ENCODE results near the gene TUT7. TPM values are rescaled to one million over a fixed set of nuclear protein-coding genes. Genes with fewer than 3 reads are reported as not detected.
"Not testable (repeated sequence)": the region's sequence is repeated elsewhere in the genome, so short reads cannot be mapped to it uniquely, and the experiment has no call there.

Gene TUT7
- total RNA-seq, 1 donor from 2014 or later, result 49.3 TPM

GRCh38 chr9:86303316-86303975 is 50.8 kb downstream of the TUT7 start:
- intact Hi-C loops (cut with micrococcal nuclease), result loop anchor here (1.0 kb wide), 3 partner anchors 21 to 49 kb away; partner anchors contain the start of gene ISCA1

- intact Hi-C loops (cut with micrococcal nuclease), result no loop called here
Observed at GRCh38 chr9:86301686-86302085, 52.5 kb downstream of the TUT7 start.

GRCh38 chr9:86300701-86301100 is 53.5 kb downstream of the TUT7 start:
- intact Hi-C loops (cut with micrococcal nuclease), result no loop called here

- intact Hi-C loops (cut with micrococcal nuclease), result no loop called here
Observed at GRCh38 chr9:86298873-86299272, 55.3 kb downstream of the TUT7 start.

GRCh38 chr9:86290341-86290740 is 63.9 kb downstream of the TUT7 start:
- intact Hi-C loops (cut with micrococcal nuclease), result not testable (repeated sequence)

GRCh38 chr9:86288499-86289198 is 65.6 kb downstream of the TUT7 start:
- intact Hi-C loops (cut with micrococcal nuclease), result no loop called here

- intact Hi-C loops (cut with micrococcal nuclease), result no loop called here
Observed at GRCh38 chr9:86287013-86287412, 67.2 kb downstream of the TUT7 start.

DNA sequence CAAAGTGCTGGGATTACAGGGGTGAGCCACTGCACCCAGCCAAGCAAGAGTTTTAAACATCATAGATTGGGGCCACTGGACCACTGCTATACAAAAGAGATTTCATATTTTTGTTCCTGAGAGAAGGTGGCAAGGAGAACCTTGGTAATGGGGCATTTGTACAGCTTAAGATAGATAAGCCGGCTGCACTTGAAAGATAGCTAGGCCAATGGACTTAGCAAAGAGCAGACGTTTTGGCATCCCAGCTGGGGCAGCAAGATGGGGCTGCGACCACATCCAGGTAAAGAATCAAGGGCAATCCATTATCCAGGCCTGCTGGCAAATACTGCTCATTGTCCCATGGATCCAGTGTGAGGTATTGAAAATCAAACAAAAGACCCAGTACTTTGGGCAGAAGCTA is 67.9 kb downstream of the TUT7 start:
- intact Hi-C loops (cut with micrococcal nuclease), result no loop called here

DNA sequence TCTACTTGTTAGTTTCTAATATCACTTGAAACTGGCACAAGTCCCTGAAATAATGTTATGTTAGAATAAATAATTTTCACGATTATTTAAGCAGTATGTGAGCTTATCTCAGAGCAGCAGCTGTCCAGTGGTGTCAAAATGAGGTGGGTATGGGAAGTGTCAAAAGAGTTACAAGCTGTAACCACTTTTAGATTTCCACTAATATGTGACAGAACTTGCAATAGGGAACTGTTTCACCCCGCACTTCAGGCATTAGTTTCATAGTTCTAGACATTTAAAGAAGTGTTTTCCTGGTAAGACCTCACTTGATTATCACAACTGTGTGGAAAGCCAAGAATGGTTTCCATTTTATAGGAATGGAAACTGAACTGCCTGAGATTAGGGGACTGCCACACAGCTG is 68.9 kb downstream of the TUT7 start:
- intact Hi-C loops (cut with micrococcal nuclease), result no loop called here

- intact Hi-C loops (cut with micrococcal nuclease), result loop anchor here (1.0 to 5.0 kb wide), 10 partner anchors 20 to 1991 kb away; partner anchors contain the start of genes GOLM1, NAA35 and TUT7
Observed at GRCh38 chr9:86282979-86283535, 71.2 kb downstream of the TUT7 start.

DNA sequence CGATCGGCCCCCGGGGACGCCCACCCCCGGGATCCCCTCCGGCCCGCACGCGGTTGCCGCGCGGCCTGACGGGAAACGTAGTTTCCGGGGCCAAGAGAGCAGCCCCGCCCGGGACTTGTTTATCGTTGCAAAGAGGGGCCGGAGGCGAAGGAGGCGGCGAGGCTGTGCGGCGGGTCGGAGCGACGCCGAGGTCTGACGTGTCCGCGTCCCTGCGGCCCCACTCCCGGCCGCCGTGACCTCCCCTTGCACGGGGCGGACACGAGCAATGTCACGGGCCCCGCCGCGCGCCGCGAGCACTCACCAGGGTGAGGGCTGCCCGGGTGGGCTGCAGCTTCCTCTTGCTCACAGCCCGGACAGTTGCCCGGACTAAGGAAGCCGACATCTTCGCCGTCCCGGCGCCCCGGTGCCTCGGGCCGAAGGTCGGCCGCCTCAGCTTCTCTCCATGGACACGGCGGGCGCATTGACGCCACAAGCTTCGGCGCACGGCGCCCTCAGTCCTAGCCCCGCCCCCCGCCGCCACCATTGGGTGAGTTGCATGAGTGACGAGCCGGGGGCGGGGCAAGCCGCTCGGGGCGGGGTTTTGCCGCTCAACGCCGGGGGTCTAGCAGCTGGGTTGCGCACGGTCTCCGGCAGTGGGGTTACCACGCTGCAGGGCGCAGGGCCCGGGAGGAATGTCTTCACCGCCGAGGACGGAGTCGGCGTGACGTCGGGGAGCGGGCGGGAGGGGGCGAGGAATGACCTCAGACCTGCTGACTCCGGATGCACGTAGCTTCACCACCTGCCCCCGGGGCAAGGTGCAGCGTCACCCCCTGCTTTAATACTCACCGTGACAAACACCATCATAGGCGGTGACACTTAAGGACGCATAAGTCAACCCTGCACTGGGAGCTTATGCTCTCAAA is 71.9 kb downstream of the TUT7 start, which contains the start of gene ISCA1:
ISCA1 (minus strand) TSS at position 462 of the 902 bp plus-strand sequence; CDS start at position 382, 80 bp downstream.
- intact Hi-C loops (cut with micrococcal nuclease), result loop anchor here (1.0 to 5.0 kb wide), 10 partner anchors 21 to 1990 kb away; partner anchors contain the start of genes GOLM1, NAA35 and TUT7

DNA sequence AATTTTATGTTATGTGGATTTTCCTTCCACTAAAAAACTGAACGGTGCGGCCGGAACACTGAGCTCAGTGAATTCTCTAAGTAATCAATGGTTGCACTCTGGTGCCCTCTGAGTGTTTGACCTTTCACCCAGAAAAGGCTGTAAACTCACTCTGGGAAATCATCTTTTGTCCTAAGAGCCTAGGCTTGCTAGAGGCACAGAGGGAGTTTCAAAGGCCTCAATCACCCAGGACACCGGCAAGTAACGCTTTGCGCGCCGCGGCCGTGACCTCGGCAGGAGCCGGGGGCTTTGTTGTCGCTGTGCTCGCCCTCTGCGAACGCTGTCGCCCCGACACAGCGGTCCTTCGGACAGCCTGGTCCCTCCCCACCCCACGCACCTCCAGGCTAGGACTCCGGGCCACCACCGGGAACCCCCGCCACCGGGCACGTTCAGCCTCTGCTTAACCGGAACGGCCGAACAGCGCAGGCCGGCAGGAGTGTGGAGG is 72.6 kb downstream of the TUT7 start:
- intact Hi-C loops (cut with micrococcal nuclease), result loop anchor here (1.0 to 5.0 kb wide), 11 partner anchors 22 to 1989 kb away; partner anchors contain the start of genes GAS1, GOLM1, NAA35 and TUT7

GRCh38 chr9:86280580-86280979 is 73.6 kb downstream of the TUT7 start:
- intact Hi-C loops (cut with micrococcal nuclease), result loop anchor here (5.0 kb wide), 3 partner anchors 463 to 1988 kb away; no protein-coding TSS in a partner anchor

GRCh38 chr9:86279839-86280238 is 74.4 kb downstream of the TUT7 start:
- intact Hi-C loops (cut with micrococcal nuclease), result loop anchor here (5.0 kb wide), 3 partner anchors 463 to 1988 kb away; no protein-coding TSS in a partner anchor

DNA sequence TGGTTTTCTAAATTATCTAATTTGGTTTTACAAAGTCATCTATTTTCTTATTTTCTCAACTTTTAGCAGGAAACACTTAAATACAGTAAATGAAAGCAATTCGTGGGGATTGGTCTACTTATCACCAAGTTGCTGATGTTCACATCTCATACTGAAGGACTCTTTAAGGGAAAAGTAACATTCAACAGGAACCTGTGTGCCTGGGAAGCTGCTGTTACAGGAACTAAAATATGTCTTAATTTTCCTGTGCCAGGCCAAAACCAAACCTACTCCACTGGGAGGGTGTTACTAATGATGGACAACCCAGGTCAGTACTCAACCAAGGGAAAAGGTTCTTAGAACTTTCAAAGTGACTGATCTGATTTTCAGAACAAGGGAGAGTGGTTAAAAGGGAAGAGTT is 77.1 kb downstream of the TUT7 start:
- intact Hi-C loops (cut with micrococcal nuclease), result no loop called here

DNA sequence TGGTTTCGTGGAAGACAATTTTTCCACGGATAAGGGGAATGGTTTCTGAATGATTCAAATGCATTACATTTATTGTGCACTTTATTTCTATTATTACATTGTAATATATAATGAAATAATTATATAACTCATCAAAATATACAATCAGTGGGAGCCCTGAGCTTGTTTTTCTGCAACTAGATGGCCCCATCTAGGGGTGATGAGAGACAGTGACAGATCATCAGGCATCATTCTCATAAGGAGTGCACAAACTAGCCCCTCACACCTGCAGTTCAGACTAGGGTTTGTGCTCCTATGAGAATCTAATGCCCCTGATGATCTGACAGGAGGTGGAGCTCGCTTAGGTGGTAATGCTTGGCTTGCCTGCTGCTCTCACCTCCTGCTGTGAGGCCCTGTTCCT is 78.2 kb downstream of the TUT7 start:
- intact Hi-C loops (cut with micrococcal nuclease), result no loop called here

- intact Hi-C loops (cut with micrococcal nuclease), result no loop called here
Observed at GRCh38 chr9:86274821-86275643, 79.2 kb downstream of the TUT7 start.

DNA sequence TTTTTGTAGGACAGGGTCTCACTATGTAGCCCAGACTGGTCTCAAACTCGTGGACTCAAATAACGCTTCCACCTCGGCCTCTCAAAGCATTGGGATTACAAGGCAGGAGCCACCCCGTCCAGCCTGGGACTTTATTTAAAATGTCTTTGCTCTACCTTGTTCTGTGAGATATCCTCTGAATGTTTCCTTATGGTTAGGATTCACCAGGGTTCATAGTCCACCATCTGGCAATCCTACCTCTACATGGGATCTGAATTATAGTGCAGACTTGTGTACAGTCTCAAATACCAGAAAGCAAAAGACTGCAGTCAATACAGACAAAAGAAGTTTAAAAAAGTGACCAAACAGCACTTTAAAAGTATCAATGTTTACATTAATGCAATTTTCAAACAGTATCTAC is 82.0 kb downstream of the TUT7 start:
- intact Hi-C loops (cut with micrococcal nuclease), result no loop called here

GRCh38 chr9:86263876-86264275 is 90.3 kb downstream of the TUT7 start:
- intact Hi-C loops (cut with micrococcal nuclease), result no loop called here

DNA sequence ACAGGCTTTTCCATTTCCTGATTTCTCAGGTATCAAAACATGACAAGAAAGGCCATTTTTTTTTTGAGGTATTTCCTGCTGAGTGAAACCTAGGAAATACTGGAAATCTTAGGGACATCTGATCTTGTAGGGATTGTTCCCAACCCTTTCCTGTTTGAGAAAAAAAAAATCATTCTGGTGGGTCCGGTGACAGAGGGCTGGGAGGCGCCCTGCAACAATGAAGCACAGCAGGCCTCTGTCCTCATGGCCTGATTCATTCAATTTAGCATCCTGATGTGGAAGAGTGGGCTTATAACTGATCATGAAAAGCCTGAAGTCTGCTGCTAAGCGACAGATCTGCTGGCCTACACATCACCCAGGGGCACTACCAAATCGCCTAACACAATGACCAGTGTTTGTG is 91.7 kb downstream of the TUT7 start:
- intact Hi-C loops (cut with micrococcal nuclease), result no loop called here
